ENCODE results near the gene HEXD. TPM values are rescaled to one million over a fixed set of nuclear protein-coding genes. Genes with fewer than 3 reads are reported as not detected.

HEXD gene
- total RNA-seq, 1 donor from 2014 or later = 11.4 TPM

DNA sequence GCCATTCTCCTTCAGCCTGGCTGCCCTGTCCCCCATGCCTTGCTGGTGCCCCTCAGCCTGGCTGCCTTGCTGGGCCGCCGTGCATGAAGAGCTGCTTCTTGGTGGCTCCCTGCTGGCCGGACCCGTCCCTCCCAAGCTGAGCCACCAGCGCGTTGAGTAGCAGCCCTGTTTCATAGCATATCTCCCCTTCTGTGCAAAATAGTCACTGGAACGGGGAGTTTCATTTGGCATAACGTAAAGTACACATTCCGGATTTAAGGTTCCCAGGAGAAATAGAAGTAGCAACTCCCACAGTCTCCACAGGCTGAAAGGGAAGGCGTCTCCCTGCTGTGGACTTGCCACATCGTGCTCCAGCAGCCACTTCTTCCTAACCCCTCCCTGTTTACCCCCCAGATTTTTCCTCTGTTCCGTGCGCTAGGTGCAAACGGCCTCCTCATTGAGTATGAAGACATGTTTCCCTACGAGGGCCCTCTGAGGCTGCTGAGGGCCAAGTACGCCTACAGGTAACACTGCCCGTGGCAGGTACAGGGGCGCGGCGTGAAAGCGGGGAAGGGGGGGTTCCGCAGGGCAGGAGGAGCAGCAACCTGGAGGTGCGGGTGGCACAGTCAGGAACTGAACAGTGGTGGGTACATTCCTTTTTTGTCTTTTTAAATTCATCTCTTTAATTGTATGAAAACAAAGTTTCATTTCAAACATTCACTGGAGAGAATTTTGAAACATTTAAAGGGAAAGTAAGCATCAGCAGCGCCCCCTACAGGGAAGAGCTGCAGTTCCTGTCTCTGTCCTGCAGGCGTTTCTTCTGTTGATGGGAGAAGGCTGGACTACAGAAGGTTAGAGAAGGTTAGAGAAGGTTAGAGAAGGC is 6.1 kb downstream of the HEXD start:
- TF ChIP-seq, protein P1, sequence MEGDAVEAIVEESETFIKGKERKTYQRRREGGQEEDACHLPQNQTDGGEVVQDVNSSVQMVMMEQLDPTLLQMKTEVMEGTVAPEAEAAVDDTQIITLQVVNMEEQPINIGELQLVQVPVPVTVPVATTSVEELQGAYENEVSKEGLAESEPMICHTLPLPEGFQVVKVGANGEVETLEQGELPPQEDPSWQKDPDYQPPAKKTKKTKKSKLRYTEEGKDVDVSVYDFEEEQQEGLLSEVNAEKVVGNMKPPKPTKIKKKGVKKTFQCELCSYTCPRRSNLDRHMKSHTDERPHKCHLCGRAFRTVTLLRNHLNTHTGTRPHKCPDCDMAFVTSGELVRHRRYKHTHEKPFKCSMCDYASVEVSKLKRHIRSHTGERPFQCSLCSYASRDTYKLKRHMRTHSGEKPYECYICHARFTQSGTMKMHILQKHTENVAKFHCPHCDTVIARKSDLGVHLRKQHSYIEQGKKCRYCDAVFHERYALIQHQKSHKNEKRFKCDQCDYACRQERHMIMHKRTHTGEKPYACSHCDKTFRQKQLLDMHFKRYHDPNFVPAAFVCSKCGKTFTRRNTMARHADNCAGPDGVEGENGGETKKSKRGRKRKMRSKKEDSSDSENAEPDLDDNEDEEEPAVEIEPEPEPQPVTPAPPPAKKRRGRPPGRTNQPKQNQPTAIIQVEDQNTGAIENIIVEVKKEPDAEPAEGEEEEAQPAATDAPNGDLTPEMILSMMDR (conservative IDR thresholded peaks at IDR 0.05; ENCODE audit: low read depth, low read length) = peak; percentile 79
- no peak overlapping the region for H3K4me3 ChIP-seq (ENCODE audit: low read depth, low read length)
- DNase-seq (ENCODE audit: low read depth) = no peak

DNA sequence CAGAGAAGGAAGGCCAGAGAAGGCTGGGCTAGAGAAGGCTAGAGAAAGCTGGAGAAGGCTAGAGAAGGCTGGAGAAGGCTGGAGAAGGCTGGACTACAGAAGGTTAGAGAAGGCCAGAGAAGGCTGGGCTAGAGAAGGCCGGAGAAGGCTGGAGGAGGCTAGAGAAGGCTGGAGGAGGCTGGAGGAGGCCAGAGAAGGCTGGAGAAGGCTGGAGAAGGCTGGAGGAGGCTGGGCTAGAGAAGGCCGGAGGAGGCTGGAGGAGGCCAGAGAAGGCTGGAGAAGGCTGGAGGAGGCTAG is 6.7 kb downstream of the HEXD start:
- no peak for DNase-seq (ENCODE audit: low read depth)
- H3K4me3 ChIP-seq (ENCODE audit: low read depth, low read length) = no peak overlapping the region
- TF ChIP-seq, protein P1 (conservative IDR thresholded peaks at IDR 0.05; ENCODE audit: low read depth, low read length) = no peak

DNA sequence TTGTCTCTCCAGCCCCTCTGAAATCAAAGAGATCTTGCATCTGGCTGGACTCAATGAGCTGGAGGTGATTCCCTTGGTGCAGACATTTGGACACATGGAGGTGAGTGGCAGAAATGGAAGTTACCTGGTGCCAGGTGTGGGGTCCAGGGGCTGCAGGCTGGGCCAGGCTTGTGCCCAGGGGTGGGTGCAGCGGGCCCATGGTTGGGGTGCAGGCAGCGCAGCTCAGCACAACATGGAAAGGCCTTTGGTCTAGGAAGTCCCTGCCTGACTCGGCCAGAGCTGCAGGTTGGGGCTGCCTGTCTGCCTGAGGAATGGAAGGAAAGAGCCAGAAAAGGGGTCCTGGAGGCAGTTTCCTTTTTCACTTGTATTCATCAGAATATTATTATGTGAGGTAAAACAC is 10.4 kb downstream of the HEXD start:
- H3K4me3 ChIP-seq (ENCODE audit: low read depth, low read length) = no peak overlapping the region
- TF ChIP-seq, protein P1 (conservative IDR thresholded peaks at IDR 0.05; ENCODE audit: low read depth, low read length) = no peak
- DNase-seq (ENCODE audit: low read depth) = no peak

DNA sequence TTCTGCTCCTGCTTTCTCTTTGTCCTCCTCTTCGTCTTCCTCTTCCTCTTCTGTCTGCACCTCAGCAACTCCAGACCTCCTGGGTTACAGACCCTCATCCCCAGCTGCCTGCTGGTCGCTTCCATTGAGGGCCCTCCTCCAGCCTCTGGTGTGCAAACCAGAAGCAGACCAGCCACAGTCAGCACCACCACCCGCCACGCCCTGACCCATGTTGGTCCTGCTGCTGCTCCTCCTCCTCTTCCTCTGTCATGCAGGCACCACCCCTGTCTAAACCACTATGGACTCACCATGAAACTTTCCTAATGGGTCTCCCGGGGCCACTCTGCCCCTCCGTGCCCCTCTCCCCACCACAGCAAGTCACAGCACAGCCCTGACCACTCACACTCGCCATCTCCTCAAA is 11.7 kb downstream of the HEXD start:
- TF ChIP-seq, protein P1 (conservative IDR thresholded peaks at IDR 0.05; ENCODE audit: low read depth, low read length) = no peak
- H3K4me3 ChIP-seq (ENCODE audit: low read depth, low read length) = no peak overlapping the region
- DNase-seq (ENCODE audit: low read depth) = no peak

DNA sequence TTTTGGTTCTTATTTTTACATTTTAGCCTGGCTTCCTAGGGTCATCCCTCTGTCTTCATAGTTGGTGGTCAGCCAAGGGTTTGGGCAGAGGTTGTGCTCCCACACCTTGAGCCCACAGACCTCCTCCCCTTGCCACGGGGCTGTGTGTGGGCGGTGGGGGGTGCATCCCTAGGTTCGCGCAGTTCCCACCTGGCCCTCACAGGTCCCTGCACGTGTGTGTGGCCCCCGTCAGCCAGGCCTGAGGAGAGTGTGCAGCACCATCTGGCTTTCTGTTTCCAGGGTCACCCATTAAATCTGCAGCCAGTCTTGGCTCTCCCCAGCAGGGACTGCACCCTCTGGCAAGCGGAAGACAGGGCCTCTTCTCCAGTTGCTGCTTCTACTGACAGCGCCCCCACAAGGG is 13.9 kb downstream of the HEXD start:
- DNase-seq (ENCODE audit: low read depth) = no peak
- H3K4me3 ChIP-seq (ENCODE audit: low read depth, low read length) = no peak overlapping the region

DNA sequence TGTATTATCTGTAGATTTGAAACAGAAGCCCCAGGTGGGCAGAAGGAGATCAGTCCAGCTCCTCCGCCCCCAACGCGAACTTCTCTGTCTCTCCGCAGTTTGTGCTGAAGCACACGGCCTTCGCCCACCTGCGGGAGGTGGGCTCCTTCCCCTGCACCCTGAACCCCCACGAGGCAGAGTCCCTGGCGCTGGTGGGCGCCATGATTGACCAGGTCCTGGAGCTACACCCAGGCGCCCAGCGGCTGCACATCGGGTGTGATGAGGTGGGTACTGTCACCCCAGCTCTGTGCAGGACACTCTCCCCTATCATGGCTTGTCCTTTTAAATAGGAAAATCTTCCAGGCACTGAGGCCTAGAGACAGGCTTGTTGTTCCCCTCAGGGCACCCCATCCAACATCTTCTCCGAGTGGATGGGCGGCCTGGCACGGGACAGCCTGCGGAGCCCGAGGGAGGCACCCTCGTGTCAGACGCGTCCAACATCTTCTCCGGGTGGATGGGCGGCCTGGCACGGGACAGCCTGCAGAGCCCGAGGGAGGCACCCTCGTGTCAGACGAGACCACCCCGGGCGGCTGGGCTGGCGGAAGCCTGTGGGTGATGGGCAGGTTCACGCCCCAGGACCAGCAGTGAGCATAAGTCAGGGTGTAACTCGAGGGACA is 15.5 kb downstream of the HEXD start:
- TF ChIP-seq, protein P1 (conservative IDR thresholded peaks at IDR 0.05; ENCODE audit: low read depth, low read length) = no peak
- no peak overlapping the region for H3K4me3 ChIP-seq (ENCODE audit: low read depth, low read length)
- no peak for DNase-seq (ENCODE audit: low read depth)

More for the DNA sequence above, 13.9 kb downstream of the HEXD start:
- TF ChIP-seq, protein P1 (conservative IDR thresholded peaks at IDR 0.05; ENCODE audit: low read depth, low read length) = no peak

DNA sequence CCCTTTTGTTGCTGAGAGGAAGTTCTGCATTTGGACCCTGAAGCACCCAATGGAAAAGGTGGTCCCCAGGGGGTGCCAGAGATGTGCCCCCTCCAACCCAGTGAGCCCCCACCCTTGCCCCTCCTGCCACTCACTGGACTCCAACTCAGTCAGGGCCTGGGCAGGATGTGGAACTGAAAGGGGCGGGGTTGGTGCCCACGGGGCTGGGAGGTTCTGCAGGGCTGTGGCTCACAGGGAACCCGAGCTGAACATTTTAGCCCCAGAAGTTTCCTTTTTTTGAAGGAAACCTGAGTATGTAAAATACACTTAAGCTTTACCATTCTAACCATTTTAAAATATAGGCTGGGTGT is 16.0 kb downstream of the HEXD start:
- H3K4me3 ChIP-seq (ENCODE audit: low read depth, low read length) = no peak overlapping the region
- no peak for DNase-seq (ENCODE audit: low read depth)
- TF ChIP-seq, protein P1 (conservative IDR thresholded peaks at IDR 0.05; ENCODE audit: low read depth, low read length) = no peak
